H9 (cell line): ENCODE measurements around the gene ARL2BP. TPM values are rescaled to one million over a fixed set of nuclear protein-coding genes. Genes with fewer than 3 reads are reported as not detected.

Experiments used
- DNase-seq: peaks from one replicate; pipeline ENCODE4 v3.0.0-alpha.2; 2017
- H2AFZ ChIP-seq: one replicate; pipeline ENCODE4 v1.6.1; 2013; ENCODE audit warnings: mild to moderate bottlenecking, low read length, control low read depth, moderate library complexity
- H2AK5ac ChIP-seq: 2 replicates; pipeline ENCODE4 v1.6.1; 2013; ENCODE audit warnings: low read length, control low read depth, mixed read lengths; ENCODE audit not compliant: insufficient read length
- H2BK120ac ChIP-seq: one replicate; pipeline ENCODE4 v1.6.1; 2013; ENCODE audit warnings: low read depth, mild to moderate bottlenecking, low read length, control low read depth, inconsistent platforms; ENCODE audit not compliant: poor library complexity, severe bottlenecking
- H2BK12ac ChIP-seq: 2 replicates; pipeline ENCODE4 v1.6.1; 2013; ENCODE audit warnings: low read length, control low read depth, mixed read lengths, low read depth; ENCODE audit not compliant: insufficient read length
- H2BK15ac ChIP-seq: 2 replicates; pipeline ENCODE4 v1.6.1; 2013; ENCODE audit warnings: low read depth, low read length, control low read depth
- H2BK20ac ChIP-seq: one replicate; pipeline ENCODE4 v1.6.1; 2013; ENCODE audit warnings: low read depth, mild to moderate bottlenecking, low read length, control low read depth, inconsistent platforms; ENCODE audit not compliant: poor library complexity, severe bottlenecking
- H2BK5ac ChIP-seq: 2 replicates; pipeline ENCODE4 v1.6.1; 2013; ENCODE audit warnings: low read length, control low read depth, mixed read lengths; ENCODE audit not compliant: insufficient read length
- H3K14ac ChIP-seq: 2 replicates; pipeline ENCODE4 v1.6.1; 2013; ENCODE audit warnings: low read length, control low read depth; ENCODE audit not compliant: insufficient read depth
- H3K18ac ChIP-seq: 2 replicates; pipeline ENCODE4 v1.6.1; 2013; ENCODE audit warnings: low read depth, mild to moderate bottlenecking, mixed read lengths, low read length, control low read depth; ENCODE audit not compliant: insufficient read length
- H3K23ac ChIP-seq: 2 replicates; pipeline ENCODE4 v1.6.1; 2013; ENCODE audit warnings: low read length, control low read depth, mixed read lengths, low read depth; ENCODE audit not compliant: insufficient read length
- H3K23me2 ChIP-seq: 2 replicates; pipeline ENCODE4 v1.6.1; 2013; ENCODE audit warnings: low read depth, mild to moderate bottlenecking, mixed read lengths, low read length, control low read depth; ENCODE audit not compliant: insufficient read length, poor library complexity, severe bottlenecking
- H3K27ac ChIP-seq: 2 replicates; pipeline ENCODE4 v1.5.1; 2013; ENCODE audit warnings: low read length, control low read depth, mixed read lengths, low read depth; ENCODE audit not compliant: insufficient read length
- H3K27me3 ChIP-seq: 2 replicates; pipeline ENCODE4 v1.6.1; 2013; ENCODE audit warnings: low read length, control low read depth, inconsistent platforms; ENCODE audit not compliant: insufficient read depth
- H3K4ac ChIP-seq: 2 replicates; pipeline ENCODE4 v1.6.1; 2013; ENCODE audit warnings: low read depth, mild to moderate bottlenecking, control low read depth, inconsistent platforms, low read length, moderate library complexity
- H3K4me1 ChIP-seq: 2 replicates; pipeline ENCODE4 v1.6.1; 2013; ENCODE audit warnings: low read length, control low read depth, inconsistent platforms; ENCODE audit not compliant: insufficient read depth
- H3K4me2 ChIP-seq: 2 replicates; pipeline ENCODE4 v1.6.1; 2013; ENCODE audit warnings: low read length, control low read depth, mixed read lengths; ENCODE audit not compliant: insufficient read length, insufficient read depth
- H3K56ac ChIP-seq: 2 replicates; pipeline ENCODE4 v1.6.1; 2013; ENCODE audit warnings: low read depth, mild to moderate bottlenecking, mixed read lengths, low read length, control low read depth; ENCODE audit not compliant: insufficient read length
- H3K79me1 ChIP-seq: 2 replicates; pipeline ENCODE4 v1.6.1; 2013; ENCODE audit warnings: low read depth, mild to moderate bottlenecking, moderate library complexity, low read length, control low read depth, inconsistent platforms; ENCODE audit not compliant: insufficient read depth, poor library complexity, severe bottlenecking
- H3K79me2 ChIP-seq: 2 replicates; pipeline ENCODE4 v1.6.1; 2013; ENCODE audit warnings: low read length, control low read depth, inconsistent platforms; ENCODE audit not compliant: insufficient read depth
- H3K9ac ChIP-seq: 2 replicates; pipeline ENCODE4 v1.6.1; 2013; ENCODE audit warnings: low read length, control low read depth, mixed read lengths; ENCODE audit not compliant: insufficient read length; ENCODE audit errors: extremely low read depth
- H3K9me3 ChIP-seq: one replicate; pipeline ENCODE4 v1.6.1; 2013; ENCODE audit warnings: low read depth, low read length, inconsistent platforms; ENCODE audit not compliant: control insufficient read depth
- H3T11ph ChIP-seq: one replicate; pipeline ENCODE4 v1.6.1; 2013; ENCODE audit warnings: mild to moderate bottlenecking, low read length, control low read depth, inconsistent platforms
- H4K20me1 ChIP-seq: one replicate; pipeline ENCODE4 v1.6.1; 2013; ENCODE audit not compliant: control insufficient read depth, insufficient read length, insufficient read depth
- H4K5ac ChIP-seq: 2 replicates; pipeline ENCODE4 v1.6.1; 2013; ENCODE audit warnings: low read depth, mild to moderate bottlenecking, mixed read lengths, low read length, control low read depth; ENCODE audit not compliant: insufficient read length
- H4K8ac ChIP-seq: replicated peaks from 2 replicates; pipeline ENCODE4 v1.6.1; 2013; ENCODE audit warnings: low read length, control low read depth, mixed read lengths, low read depth; ENCODE audit not compliant: insufficient read length
- H4K91ac ChIP-seq: 2 replicates; pipeline ENCODE4 v1.6.1; 2013; ENCODE audit warnings: low read depth, mild to moderate bottlenecking, moderate library complexity, mixed read lengths, low read length, control low read depth; ENCODE audit not compliant: insufficient read length
- H3K27ac Mint-ChIP-seq, 3 experiments: 2 replicates in 2 of 3; 3 replicates in 1 of 3; pipeline ENCODE4 v1.8.0; 2020 to 2021; ENCODE audit warnings: mixed read lengths in 3 of 3, mild to moderate bottlenecking in 1 of 3, moderate library complexity in 1 of 3
- H3K27me3 Mint-ChIP-seq: 2 replicates; pipeline ENCODE4 v1.8.0; 2021; ENCODE audit warnings: low read depth, mild to moderate bottlenecking, moderate library complexity, mixed read lengths
- H3K36me3 Mint-ChIP-seq, 3 experiments: 2 replicates in 2 of 3; 3 replicates in 1 of 3; pipeline ENCODE4 v1.8.0; 2020 to 2021; ENCODE audit warnings: low read depth in 3 of 3, mixed read lengths in 3 of 3; ENCODE audit not compliant: insufficient read depth in 1 of 3
- H3K4me1 Mint-ChIP-seq, 2 experiments: 2 replicates each; pipeline ENCODE4 v1.8.0; 2020; ENCODE audit warnings: mixed read lengths in 2 of 2
- H3K4me3 Mint-ChIP-seq, 2 experiments: 2 replicates in 1 of 2; 3 replicates in 1 of 2; pipeline ENCODE4 v1.8.0; 2020 to 2021; ENCODE audit warnings: mild to moderate bottlenecking in 2 of 2, mixed read lengths in 2 of 2, moderate library complexity in 1 of 2
- H3K9me3 Mint-ChIP-seq, 2 experiments: 2 replicates in 1 of 2; 3 replicates in 1 of 2; pipeline ENCODE4 v1.8.0; 2020; ENCODE audit warnings: mild to moderate bottlenecking in 2 of 2, mixed read lengths in 2 of 2, moderate library complexity in 1 of 2
- CTCF ChIP-seq: fragments of 200-600 bp; sonication (generic); conservative IDR thresholded peaks from 3 replicates; pipeline ENCODE4 v1.8.0; 2021; ENCODE audit warnings: antibody characterized with exemption, mild to moderate bottlenecking
- WGBS: extraction: QIAGEN DNeasy Blood & Tissue Kit; methylation state at CpG from one replicate; pipeline ENCODE4 v1.1.7; 2013; ENCODE audit warnings: missing lambda C conversion rate, low lambda C conversion rate, mixed read lengths; ENCODE audit not compliant: insufficient read length; ENCODE audit errors: extremely low coverage; 5-methylcytosine and 5-hydroxymethylcytosine counted together
- total RNA-seq: library from RNA; stranded (reverse); gene quantifications from 2 replicates; pipeline ENCODE4 v1.2.1, GENCODE V29; 2021

The ARL2BP gene
- total RNA-seq, 1 experiment from 2014 or later, result 18.0 TPM

GRCh38 chr16:57202095-57202886 lies 42.8 kb upstream of the ARL2BP start:
- no peak overlapping the region for H3K23ac ChIP-seq
- Mint-ChIP-seq H3K4me3 (no peak overlapping the region; a peak in 1 of 5 replicates), H3K27me3 (no peaks in the 10 kb centered on the region), H3K27ac (no peak overlapping the region), H3K36me3 (peaks cover 19 to 42% (median 39%) of the 10 kb centered on the region in 3 experiments), H3K4me1 (no peaks in the 10 kb centered on the region), H3K9me3 (peaks cover 0 to 6% of the 10 kb centered on the region in 2 experiments; a peak in 4 of 5 replicates)
- no peaks in the 10 kb centered on the region for H3K27me3 ChIP-seq
- no peak for DNase-seq
- H2AK5ac ChIP-seq, result no peak overlapping the region
- no peak overlapping the region for H2AFZ ChIP-seq
- H4K8ac ChIP-seq, result no peak overlapping the region
- H2BK120ac ChIP-seq, result no peak overlapping the region
- H3K4me1 ChIP-seq, result no peaks in the 10 kb centered on the region
- no peaks in the 10 kb centered on the region for H4K20me1 ChIP-seq
- no peak overlapping the region for H2BK15ac ChIP-seq
- H2BK5ac ChIP-seq, result no peak overlapping the region
- no peaks in the 10 kb centered on the region for H3K79me2 ChIP-seq
- H4K91ac ChIP-seq, result no peak overlapping the region
- H3K9ac ChIP-seq, result no peak overlapping the region
- no peak overlapping the region for H2BK12ac ChIP-seq
- H3K79me1 ChIP-seq, result peaks cover 3% of the 10 kb centered on the region
- H3T11ph ChIP-seq, result no peak overlapping the region
- no CpG with 5 or more reads among the region's 7 CpGs for WGBS
- H3K23me2 ChIP-seq, result no peaks in the 10 kb centered on the region
- no peak overlapping the region for H3K4me2 ChIP-seq
- TF ChIP-seq CTCF, result no peak
- no peak overlapping the region for H3K18ac ChIP-seq
- H3K27ac ChIP-seq, result no peak overlapping the region
- no peak overlapping the region for H2BK20ac ChIP-seq
- H3K9me3 ChIP-seq, result no peaks in the 10 kb centered on the region
- no peak overlapping the region for H3K4ac ChIP-seq
- no peak overlapping the region for H4K5ac ChIP-seq
- no peak overlapping the region for H3K14ac ChIP-seq
- H3K56ac ChIP-seq, result no peak overlapping the region
